Stimulated activated CD4-positive, alpha-beta T cell treated with anti-CD3 and anti-CD28 coated beads, TNF-alpha, amount 100 ng/mL, for 24 hours (primary cell): ENCODE results near the gene SNRPD2.

Experiments
- DNase-seq, 3 experiments: peaks; one replicate each; pipeline ENCODE4 v3.0.0-alpha.2; 2020; ENCODE audit warnings: low read depth in 3 of 3

SNRPD2 gene

GRCh38 chr19:45657520-45658167 is 34.1 kb downstream of the SNRPD2 start:
- DNase-seq: no peak

- DNase-seq: no peak
Observed at GRCh38 chr19:45655073-45655472, 36.7 kb downstream of the SNRPD2 start.

DNA sequence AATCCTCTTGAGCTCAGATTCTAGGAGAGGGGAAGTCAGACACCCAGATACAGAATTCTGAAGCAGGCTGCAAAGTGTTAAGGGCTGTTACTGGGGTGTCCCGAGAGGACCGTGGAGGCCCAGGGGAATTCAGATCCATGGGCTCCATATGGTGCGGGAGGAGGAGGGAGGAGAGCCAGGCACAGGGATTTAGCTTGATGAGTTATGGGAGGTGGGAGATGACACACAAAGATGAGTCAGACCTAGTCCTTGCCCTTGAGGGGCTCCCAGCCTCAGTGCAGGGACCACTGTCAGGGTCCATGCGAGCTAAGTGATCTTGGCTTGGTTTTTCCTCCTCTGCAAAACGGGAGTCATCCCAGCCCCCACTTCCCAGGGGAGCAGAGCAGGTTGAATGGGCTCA is 38.1 kb downstream of the SNRPD2 start:
- no peak for DNase-seq

GRCh38 chr19:45650722-45651121 is 41.0 kb downstream of the SNRPD2 start:
- DNase-seq: no peak

- no peak for DNase-seq
Observed at GRCh38 chr19:45646345-45646698, 45.4 kb downstream of the SNRPD2 start.

- DNase-seq: peak; percentile 53 to 80 (median 73)
Observed at GRCh38 chr19:45645631-45646344, 46.0 kb downstream of the SNRPD2 start.

GRCh38 chr19:45645068-45645630 is 46.6 kb downstream of the SNRPD2 start:
- DNase-seq: no peak

- no peak for DNase-seq
Observed at GRCh38 chr19:45643927-45644771, 47.6 kb downstream of the SNRPD2 start.

DNA sequence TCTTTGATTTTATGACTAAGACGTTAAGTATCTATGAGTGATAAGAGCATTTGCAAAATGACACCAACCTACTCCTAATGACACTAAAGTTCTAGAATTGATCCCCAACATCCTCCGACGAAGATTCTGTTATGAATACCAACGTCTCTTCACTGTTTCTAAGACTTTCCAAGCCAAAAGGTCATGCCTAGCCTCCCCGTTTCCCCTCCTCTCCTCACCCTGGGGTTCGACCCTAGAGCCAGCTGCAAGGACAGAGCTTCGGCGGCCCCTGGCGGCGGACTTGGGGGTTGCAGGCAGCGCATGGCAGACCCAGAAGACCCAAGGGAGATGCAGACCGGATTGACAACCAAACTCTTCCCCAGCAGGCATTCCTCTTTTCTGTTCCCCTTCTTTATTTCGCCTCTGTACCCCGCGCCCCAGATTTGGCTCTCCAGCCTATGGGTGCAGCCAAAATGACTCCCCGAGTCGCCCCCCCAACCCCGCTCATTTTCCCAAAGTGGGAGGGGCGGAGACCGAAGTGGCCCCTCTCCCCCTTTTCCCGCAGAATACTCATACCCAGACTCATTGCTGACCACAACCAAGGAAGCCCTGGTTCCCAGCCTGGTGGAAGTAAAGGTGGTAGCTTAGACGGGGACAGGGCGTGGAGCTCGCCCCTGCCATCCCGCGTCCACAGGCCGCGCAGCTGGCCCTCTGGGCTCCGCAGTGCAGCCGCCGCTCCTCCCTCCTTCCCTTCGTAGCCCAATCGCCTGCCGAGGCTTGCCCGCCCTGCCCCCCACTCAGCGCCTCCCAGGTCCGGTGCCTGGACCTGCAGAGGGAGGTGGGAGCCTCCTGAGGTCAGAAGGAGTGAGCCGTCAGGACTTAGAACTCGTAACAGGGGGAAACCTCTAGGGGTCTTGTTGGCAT is 48.5 kb downstream of the SNRPD2 start:
- peak; percentile 86 to 97 (median 93) for DNase-seq

GRCh38 chr19:45641274-45642105 is 50.3 kb downstream of the SNRPD2 start:
- DNase-seq: peak; percentile 60 to 93 (median 73)

DNA sequence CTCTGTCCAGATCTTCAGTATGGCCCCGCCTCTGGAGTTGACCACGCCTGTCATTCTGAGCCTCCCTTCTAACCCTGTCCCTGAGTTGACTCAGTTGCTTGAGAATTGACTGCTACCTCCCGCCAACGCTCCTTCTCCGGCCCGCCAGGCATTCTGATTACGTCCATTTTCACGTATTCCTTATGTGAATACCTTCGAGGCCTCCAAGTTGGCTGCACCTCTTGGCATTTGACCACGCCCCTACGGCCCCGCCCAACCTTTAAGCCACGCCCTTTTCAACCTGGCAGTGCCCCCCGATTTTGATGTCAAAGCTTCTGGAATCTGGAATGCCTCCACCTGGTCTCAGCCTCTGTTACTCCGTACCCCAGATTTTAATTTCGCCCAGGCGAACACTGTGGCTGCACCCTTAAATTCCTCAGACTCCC is 50.9 kb downstream of the SNRPD2 start:
- peak in 1 of 3 experiments; percentile 64 for DNase-seq

GRCh38 chr19:45638930-45639729 is 52.6 kb downstream of the SNRPD2 start, which contains the start of gene EML2:
Gene EML2 (minus strand): TSS chr19:45639397. CDS start chr19:45639376, 21 bp downstream.
- peak in 2 of 3 experiments; percentile 31 to 61 for DNase-seq

DNA sequence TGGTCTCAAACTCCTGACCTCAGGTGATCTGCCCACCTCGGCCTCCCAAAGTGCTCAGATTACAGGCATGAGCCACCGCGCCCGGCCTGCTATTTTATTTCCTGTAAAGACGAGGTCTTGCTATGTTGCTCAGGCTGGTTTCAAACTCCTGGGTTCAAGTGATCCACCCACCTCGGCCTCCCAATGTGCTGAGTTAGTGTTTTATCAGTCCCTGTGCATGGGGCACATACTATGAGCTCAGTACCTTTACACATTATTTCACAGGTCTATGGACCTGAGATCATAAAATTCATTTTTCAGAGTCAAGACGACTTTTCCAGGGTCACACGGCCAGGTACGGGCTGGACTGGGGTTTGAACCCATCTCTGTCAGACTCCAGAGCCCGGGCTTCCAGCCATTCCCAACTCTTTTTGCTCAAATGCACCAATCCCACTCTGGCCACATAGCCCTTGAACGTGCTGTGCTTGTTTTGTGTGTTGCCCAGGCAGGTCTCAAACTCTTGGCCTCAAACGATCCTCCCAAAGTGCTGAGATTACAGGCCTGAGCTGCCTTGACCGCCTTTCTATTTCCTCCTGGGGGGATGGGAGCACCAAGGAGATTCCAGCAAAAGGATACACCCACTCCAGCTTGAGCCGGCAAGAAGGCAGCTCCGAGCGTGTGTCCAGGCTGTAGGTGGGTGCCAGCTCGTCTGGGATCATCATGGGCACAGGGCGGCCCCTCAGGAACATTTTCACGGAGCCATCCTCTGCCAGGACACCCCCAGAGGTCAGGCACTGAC is 53.7 kb downstream of the SNRPD2 start:
- DNase-seq: no peak
